ENCODE measurements around the gene SPCS1. TPM values are rescaled to one million over a fixed set of nuclear protein-coding genes. Genes with fewer than 3 reads are reported as not detected.

Gene SPCS1
- polyA plus RNA-seq, 1 of the 3 experiments (the other 2 are of a cell fraction), result 191 TPM

GRCh38 chr3:52721730-52722008, 15.8 kb downstream of the SPCS1 start (continued):
- no peak for TF ChIP-seq USF1 (IDR thresholded peaks at IDR 0.05; ENCODE audit: borderline replicate concordance, low read depth)

- H4K20me1 ChIP-seq (ENCODE audit: insufficient read depth), result no peaks in the 10 kb centered on the region
- peaks cover 0 to 28% of the 10 kb centered on the region in 2 experiments for H3K36me3 ChIP-seq (replicated peaks in 1 of 2; ENCODE audit: control insufficient read depth in 1 of 2, insufficient read depth in 2 of 2, low read length in 1 of 2)
- H3K27ac ChIP-seq (ENCODE audit: low read depth in 2 of 2, low read length in 1 of 2), result no peak overlapping the region
- H3K9ac ChIP-seq, result no peak overlapping the region
- H3F3A ChIP-seq (replicated peaks; ENCODE audit: insufficient read depth), result no peaks in the 10 kb centered on the region
- peaks cover 4% of the 10 kb centered on the region; the same call in 1 of the 2 replicates for H3K9me3 ChIP-seq
- ChIA-PET CTCF (no interaction called here), POLR2A (no interaction called here)
- WGBS (ENCODE audit: low lambda C conversion rate), result 92% methylated on average over 7 of the region's 7 CpGs
- no peaks in the 10 kb centered on the region for H3K79me2 ChIP-seq (ENCODE audit: insufficient read depth)
- H3K27me3 ChIP-seq (ENCODE audit: insufficient read depth), result no peaks in the 10 kb centered on the region
- H3K4me3 ChIP-seq (ENCODE audit: low read depth in 2 of 2, low read length in 1 of 2), result no peak overlapping the region
- H3K9me2 ChIP-seq, result no peaks in the 10 kb centered on the region
- no peak overlapping the region for H2AFZ ChIP-seq (ENCODE audit: low read depth)
- no peaks in the 10 kb centered on the region for H3K4me1 ChIP-seq (ENCODE audit: control insufficient read depth in 1 of 2, insufficient read depth in 2 of 2, low read depth in 1 of 2, low read length in 1 of 2)
- H3K4me2 ChIP-seq, result no peak overlapping the region
- no peak for DNase-seq
- TF ChIP-seq YY1 (IDR thresholded peaks at IDR 0.05; ENCODE audit: low read depth) (no peak), NRF1 (IDR thresholded peaks at IDR 0.05; ENCODE audit: low read depth, low read length) (no peak), CTCF (IDR thresholded peaks at IDR 0.05) (no peak), RXRA (IDR thresholded peaks at IDR 0.05; ENCODE audit: borderline replicate concordance, low read depth) (no peak), TEAD4 (IDR thresholded peaks at IDR 0.05; ENCODE audit: borderline replicate concordance, insufficient read depth) (no peak), GABPA (IDR thresholded peaks at IDR 0.05; ENCODE audit: low read depth) (no peak), USF1 (IDR thresholded peaks at IDR 0.05; ENCODE audit: borderline replicate concordance, low read depth) (no peak), POLR2AphosphoS5 (IDR thresholded peaks at IDR 0.05; ENCODE audit: low read depth, low read length) (no peak), JUND (IDR thresholded peaks at IDR 0.05) (no peak), TAF1 (IDR thresholded peaks at IDR 0.05; ENCODE audit: borderline replicate concordance, low read depth, low read length) (no peak), RCOR1 (IDR thresholded peaks at IDR 0.05; ENCODE audit: low read length) (no peak), ZBTB33 (IDR thresholded peaks at IDR 0.05; ENCODE audit: borderline replicate concordance, low read depth) (no peak), EP300 (IDR thresholded peaks at IDR 0.05; ENCODE audit: borderline replicate concordance in 1 of 2, low read depth in 1 of 2, low read length in 1 of 2) (no peak), EZH2phosphoT487 (IDR thresholded peaks at IDR 0.05; ENCODE audit: borderline replicate concordance, low read depth) (no peak), FOXJ3 (CRISPR knock-in tag; IDR thresholded peaks at IDR 0.05) (no peak), MAX (IDR thresholded peaks at IDR 0.05; ENCODE audit: low read depth) (no peak), PBX3 (IDR thresholded peaks at IDR 0.05) (no peak), NFIC (IDR thresholded peaks at IDR 0.05; ENCODE audit: borderline replicate concordance) (no peak), USF2 (IDR thresholded peaks at IDR 0.05; ENCODE audit: borderline replicate concordance, low read depth, low read length) (no peak)
These were observed 16.6 kb downstream of the SPCS1 start for GRCh38 chr3:52722491-52722890.
